Ishikawa (cell line): ENCODE data around the gene SH2D7.

ENCODE experiments used
- CEBPB ChIP-seq: IDR thresholded peaks from 2 replicates; pipeline ENCODE4 v1.6.1; 2012
- CREB1 ChIP-seq: IDR thresholded peaks from 2 replicates; pipeline ENCODE4 v1.6.1; 2012; ENCODE audit warnings: low read depth
- EGR1 ChIP-seq: IDR thresholded peaks from 2 replicates; pipeline ENCODE4 v1.6.1; 2012
- EP300 ChIP-seq: IDR thresholded peaks from 2 replicates; pipeline ENCODE4 v1.6.1; 2012; ENCODE audit warnings: borderline replicate concordance
- FOXM1 ChIP-seq: IDR thresholded peaks from 2 replicates; pipeline ENCODE4 v1.6.1; 2012; ENCODE audit warnings: low read depth, borderline replicate concordance
- MAX ChIP-seq: IDR thresholded peaks from 2 replicates; pipeline ENCODE4 v1.6.1; 2012
- NFIC ChIP-seq: IDR thresholded peaks from 2 replicates; pipeline ENCODE4 v1.6.1; 2012
- RAD21 ChIP-seq: IDR thresholded peaks from 2 replicates; pipeline ENCODE4 v1.6.1; 2012; ENCODE audit warnings: low read depth
- REST ChIP-seq: IDR thresholded peaks from 2 replicates; pipeline ENCODE4 v1.6.1; 2012; ENCODE audit warnings: low read depth, mild to moderate bottlenecking
- TAF1 ChIP-seq: IDR thresholded peaks from 2 replicates; pipeline ENCODE4 v1.6.1; 2012; ENCODE audit warnings: low read depth, mild to moderate bottlenecking
- TCF12 ChIP-seq: IDR thresholded peaks from 2 replicates; pipeline ENCODE4 v1.6.1; 2012; ENCODE audit warnings: low read depth
- TEAD4 ChIP-seq: IDR thresholded peaks from 2 replicates; pipeline ENCODE4 v1.6.1; 2012
- USF1 ChIP-seq: IDR thresholded peaks from 2 replicates; pipeline ENCODE4 v1.6.1; 2012
- YY1 ChIP-seq: IDR thresholded peaks from 2 replicates; pipeline ENCODE4 v1.6.1; 2012; ENCODE audit warnings: low read depth
- ZBTB7A ChIP-seq: IDR thresholded peaks from 2 replicates; pipeline ENCODE4 v1.6.1; 2012; ENCODE audit warnings: low read depth

SH2D7 gene

GRCh38 chr15:78083186-78083585 lies 9.2 kb upstream of the SH2D7 start:
- no peak for TF ChIP-seq TAF1
- TF ChIP-seq MAX, result no peak

DNA sequence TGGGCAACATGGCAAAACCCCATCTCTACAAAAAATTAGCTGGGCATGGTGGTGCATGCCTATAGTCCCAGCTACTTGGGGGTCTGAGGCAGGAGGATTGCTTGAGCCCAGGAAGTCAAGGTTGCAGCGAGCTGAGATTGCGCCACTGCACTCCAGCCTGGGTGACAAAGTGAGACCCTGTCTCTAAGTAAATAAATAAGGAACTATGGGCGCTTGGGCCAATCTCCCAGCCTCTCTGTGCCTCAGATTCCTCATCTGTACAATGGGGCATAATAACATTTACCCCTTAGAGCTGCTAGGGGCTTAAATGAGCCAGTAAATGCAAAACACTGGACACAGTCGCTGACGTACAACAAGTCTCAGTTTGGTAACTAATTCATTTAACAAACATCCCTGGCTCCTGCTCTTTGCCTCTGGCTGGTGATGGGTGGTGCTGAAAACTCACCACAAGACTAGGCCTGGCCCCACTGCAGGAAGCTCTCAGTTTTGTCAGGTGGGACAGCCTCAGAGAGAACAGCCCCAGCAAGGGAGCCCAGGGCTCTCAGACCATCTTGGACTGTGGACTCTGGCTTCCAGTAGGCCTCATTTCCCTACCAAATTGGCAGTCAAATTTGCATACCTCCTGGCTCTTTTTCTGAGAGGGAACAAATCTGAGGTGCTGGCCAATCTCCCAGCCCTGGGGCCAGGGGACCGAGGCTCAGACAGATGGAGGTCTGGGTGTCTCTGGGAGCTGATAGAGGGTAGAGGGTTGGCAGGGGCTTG lies 8.5 kb upstream of the SH2D7 start:
- TF ChIP-seq USF1 (no peak), ZBTB7A (no peak), EP300 (no peak), NFIC (no peak), YY1 (no peak), REST (no peak), CREB1 (no peak), CEBPB (no peak), EGR1 (no peak), TAF1 (no peak), RAD21 (no peak), FOXM1 (no peak), MAX (no peak), TEAD4 (no peak), TCF12 (no peak)

DNA sequence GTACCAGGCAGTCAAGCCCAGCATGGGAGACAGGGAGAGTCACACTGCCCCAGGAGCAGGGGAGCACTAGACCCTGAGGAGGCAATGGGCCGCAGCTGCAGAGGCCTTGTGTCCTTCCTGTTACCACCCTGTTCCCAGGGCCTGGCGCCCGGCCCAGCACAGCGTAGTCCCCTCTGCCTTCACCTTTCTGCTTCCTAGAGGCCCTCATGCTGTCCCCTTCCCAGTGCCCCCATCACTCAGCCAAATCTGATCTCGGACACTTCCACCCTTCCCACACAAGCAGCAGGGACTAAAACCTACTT lies 8.0 kb upstream of the SH2D7 start:
- TF ChIP-seq EP300 (no peak), TCF12 (no peak), CEBPB (no peak), RAD21 (no peak), USF1 (no peak), NFIC (no peak), REST (no peak), TAF1 (no peak), EGR1 (no peak), TEAD4 (no peak), ZBTB7A (no peak)

- TF ChIP-seq YY1, result no peak
- no peak for TF ChIP-seq ZBTB7A
- no peak for TF ChIP-seq CREB1
- TF ChIP-seq FOXM1, result no peak
- no peak for TF ChIP-seq REST
- no peak for TF ChIP-seq TEAD4
- no peak for TF ChIP-seq NFIC
- TF ChIP-seq EP300, result no peak
- TF ChIP-seq TAF1, result no peak
- TF ChIP-seq RAD21, result no peak
- TF ChIP-seq TCF12, result no peak
- TF ChIP-seq EGR1, result no peak
These were observed 6.4 kb upstream of the SH2D7 start for GRCh38 chr15:78085928-78086327.
